LoVo (cell line): ENCODE data around the gene MRNIP.
A peak's percentile ranks its signal among the peaks of the same experiment; 100 is the strongest.
"Not testable (repeated sequence)": the region's sequence is repeated elsewhere in the genome, so short reads cannot be mapped to it uniquely, and the experiment has no call there.

Experiments used
- DNase-seq: peaks from one replicate; pipeline ENCODE4 v3.0.0-alpha.2; 2016; ENCODE audit warnings: low spot score

Gene MRNIP

GRCh38 chr5:179839328-179840256 lies 19.0 kb downstream of the MRNIP start:
- DNase-seq = no peak

DNA sequence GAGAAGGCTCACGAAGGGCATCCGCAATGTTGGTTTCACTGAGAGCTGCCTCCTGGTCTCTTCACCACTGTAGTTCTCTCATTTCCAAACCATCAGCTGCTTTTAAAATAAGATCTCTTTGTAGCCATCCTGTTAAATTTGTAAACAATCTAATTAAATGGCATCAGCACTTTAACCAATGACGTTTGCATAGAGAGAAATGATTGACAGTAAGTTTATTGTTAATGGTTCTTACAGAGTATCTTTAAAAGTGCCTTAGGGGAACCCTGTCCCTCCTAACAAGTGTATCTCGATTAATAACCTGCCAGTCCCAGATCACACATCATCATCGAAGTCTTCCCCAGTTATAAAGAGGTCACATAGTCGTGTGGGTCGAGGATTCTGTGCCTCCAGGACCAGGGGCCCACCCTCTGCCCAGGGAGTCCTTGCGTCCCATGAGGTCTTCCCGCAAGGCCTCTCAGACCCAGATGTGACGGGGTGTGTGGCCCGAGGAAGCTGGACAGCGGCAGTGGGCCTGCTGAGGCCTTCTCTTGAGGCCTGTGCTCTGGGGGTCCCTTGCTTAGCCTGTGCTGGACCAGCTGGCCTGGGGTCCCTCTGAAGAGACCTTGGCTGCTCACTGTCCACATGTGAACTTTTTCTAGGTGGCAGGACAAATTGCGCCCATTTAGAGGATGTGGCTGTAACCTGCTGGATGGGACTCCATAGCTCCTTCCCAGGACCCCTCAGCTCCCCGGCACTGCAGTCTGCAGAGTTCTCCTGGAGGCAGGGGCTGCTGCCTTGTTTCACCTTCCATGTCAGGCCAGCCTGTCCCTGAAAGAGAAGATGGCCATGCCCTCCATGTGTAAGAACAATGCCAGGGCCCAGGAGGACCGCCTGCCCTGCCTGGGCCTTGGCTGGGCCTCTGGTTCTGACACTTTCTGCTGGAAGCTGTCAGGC lies 21.3 kb downstream of the MRNIP start:
- DNase-seq = no peak

DNA sequence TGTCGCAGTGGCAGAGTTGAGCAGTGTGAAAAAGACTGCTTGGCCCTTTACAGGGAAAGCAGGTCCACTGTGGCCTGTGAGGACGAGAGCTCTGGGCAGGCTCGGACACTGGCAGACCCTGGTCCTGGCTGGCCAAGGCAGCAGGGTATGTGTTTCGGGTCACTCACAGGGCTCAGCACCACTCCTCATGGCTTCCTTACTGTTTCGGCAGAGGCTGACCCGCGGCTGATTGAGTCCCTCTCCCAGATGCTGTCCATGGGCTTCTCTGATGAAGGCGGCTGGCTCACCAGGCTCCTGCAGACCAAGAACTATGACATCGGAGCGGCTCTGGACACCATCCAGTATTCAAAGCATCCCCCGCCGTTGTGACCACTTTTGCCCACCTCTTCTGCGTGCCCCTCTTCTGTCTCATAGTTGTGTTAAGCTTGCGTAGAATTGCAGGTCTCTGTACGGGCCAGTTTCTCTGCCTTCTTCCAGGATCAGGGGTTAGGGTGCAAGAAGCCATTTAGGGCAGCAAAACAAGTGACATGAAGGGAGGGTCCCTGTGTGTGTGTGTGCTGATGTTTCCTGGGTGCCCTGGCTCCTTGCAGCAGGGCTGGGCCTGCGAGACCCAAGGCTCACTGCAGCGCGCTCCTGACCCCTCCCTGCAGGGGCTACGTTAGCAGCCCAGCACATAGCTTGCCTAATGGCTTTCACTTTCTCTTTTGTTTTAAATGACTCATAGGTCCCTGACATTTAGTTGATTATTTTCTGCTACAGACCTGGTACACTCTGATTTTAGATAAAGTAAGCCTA lies 22.2 kb downstream of the MRNIP start:
- no peak for DNase-seq

DNA sequence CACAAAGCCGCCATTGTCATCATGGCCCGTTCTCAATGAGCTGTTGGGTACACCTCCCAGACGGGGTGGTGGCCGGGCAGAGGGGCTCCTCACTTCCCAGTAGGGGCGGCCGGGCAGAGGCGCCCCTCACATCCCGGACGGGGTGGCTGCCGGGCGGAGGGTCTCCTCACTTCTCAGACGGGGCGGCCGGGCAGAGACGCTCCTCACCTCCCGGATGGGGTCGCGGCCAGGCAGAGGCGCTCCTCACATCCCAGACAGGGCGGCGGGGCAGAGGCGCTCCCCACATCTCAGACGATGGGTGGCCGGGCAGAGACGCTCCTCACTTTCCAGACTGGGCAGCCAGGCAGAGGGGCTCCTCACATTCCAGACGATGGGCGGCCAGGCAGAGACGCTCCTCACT lies 23.7 kb downstream of the MRNIP start:
- not testable (repeated sequence) for DNase-seq

DNA sequence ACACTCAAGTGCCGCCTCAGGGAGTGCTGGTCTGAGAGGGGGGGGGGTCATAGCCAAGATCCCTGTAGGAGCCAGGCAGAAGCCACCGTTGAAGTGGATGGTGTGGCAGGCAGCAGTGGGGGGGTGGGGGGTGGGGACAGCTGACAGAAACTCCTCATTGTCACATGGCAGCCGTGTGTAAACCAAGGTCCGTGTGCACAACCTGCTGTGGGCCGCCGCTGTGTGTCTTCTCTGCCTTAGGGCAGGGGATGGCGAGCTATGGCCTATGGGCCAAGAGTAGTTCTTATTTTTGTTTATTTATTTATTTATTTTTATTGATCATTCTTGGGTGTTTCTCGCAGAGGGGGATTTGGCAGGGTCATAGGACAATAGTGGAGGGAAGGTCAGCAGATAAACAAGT lies 24.5 kb downstream of the MRNIP start:
- DNase-seq = no peak

DNA sequence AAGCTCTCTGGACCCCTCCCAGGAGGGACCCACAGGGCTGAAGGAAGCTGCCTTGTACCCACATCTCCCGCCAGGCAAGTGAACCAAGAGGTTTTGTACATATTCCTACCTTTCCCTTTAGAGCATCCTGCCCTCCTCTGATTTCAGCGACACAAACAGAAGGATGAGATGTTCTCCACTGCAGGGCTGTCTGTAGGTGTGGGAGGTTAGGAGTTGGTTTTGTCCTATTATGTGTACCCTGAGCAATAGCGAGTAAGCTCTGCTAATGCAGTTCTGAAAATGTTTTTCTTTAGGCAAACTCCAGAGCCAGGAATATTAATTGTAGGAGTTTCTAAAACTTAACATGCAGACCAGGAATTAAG lies 24.9 kb downstream of the MRNIP start:
- DNase-seq = no peak

DNA sequence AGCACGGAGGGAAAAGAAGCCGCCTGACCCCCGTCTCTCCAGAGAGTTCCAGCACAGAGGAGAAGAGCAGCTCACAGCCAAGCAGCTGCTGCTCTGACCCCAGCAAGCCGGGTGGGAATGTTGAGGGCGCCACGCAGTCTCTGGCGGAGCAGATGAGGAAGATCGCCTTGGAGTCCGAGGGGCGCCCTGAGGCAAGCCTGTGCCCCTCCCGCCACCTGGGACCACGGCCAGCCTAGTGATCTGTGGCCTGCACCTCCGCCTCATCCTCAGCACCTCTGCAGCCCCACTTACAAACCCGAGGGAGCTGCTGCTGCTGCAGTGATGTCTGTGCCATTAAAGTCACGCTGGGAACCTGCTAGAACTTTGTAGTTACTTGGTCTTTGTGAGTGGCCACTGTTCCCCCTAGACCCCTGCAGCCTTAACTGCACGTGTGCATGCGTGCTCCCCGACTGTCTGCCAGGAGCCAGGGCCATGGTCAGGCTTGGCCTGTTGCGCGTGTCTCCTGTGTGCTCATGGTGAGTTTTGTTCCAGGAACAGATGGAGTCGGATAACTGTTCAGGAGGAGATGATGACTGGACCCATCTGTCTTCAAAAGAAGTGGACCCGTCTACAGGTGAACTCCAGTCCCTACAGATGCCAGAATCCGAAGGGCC lies 25.4 kb downstream of the MRNIP start:
- DNase-seq = no peak

- no peak for DNase-seq
These were observed 26.4 kb downstream of the MRNIP start for GRCh38 chr5:179832039-179832745.

DNA sequence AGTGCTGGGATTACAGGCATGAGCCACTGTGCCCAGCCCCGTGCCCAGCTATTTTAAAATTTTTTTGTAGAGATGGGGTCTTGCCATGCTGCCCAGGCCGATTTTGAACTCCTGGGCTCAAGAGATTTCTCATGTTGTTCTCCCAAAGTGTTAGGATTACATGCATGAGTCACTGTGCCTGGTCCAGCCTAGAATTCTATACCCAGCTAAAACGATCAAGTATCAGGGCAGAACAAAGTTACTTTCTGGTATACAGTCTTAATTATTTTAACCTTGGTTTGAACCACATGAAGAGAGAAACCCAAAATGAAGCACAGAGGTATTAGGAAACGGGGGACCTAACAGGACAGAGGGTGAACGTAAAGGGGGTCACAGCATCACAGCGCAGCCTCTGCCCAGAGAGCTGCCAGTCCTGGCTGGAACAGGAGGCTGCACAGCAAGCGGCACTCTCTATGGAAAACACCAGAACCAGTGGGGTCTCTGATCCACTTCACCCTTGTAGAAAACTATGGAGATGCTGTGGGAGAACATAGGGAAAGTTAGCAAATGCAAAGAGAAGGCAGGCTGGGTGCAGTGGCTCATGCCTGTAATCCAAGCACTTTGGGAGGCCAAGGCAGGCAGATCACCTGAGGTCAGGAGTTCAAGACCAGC lies 27.7 kb downstream of the MRNIP start:
- DNase-seq = no peak

DNA sequence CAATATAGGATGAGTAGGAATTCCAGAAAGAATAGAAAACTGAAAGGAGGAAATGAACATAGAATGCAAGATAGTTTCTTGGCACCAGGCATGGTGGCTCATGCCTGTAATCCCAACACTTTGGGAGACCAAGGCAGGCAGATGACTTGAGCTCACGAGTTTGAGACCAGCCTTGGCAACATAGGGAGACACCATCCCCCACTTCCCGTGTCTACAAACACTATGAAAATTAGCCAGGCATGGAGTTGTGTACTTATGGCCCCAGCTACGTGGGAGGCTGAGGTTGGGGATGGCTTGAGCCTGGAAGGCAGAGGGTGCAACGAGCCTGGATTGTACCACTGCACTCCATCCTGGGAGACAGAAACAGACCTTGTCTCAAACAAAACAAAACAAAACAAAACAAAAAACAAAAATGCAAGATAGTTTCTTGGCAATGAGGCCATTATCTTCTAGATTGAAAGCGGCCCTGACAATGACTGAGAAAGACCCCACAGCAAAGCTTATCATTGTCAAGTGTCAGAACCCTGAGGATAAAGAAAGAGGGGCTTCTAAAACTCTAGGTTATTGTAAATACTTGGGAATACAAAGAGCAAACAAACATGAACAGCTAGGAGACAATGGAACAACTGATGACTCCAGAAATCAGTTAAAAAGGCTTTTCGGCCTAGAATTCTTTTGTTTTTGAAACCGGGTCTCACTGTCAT lies 28.7 kb downstream of the MRNIP start:
- DNase-seq = no peak

DNA sequence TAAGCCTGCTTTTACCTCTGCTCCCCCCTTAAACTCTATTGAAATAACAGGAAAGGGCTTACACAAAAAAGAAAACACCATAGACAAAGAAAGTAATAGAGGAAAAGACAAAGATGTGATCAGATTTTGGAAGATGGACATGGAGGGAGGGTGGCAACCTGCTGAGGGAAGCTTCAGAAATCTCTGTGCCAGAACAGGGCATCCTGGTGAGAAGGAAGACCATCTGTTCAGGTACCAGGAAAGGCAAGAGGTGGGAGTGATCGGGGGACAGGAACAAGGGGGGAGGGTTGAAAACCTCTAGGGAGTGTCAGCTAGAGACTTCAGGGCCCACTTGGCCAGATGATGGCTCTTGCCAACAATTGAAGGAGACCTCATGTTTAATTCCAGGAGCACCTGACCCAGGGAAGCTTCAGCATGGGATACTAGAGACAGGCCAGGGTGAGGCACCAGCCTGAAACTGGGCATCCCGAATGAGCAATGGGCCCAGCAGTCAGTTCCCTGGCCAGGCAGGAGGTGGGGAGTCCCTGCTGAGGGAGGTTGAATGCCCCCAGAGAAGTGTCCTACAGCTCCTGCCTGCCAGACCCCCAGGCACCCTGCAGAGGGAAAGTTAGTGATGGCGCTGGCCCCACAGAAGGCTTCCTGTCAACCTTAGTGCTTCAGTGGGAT lies 29.7 kb downstream of the MRNIP start:
- no peak for DNase-seq

DNA sequence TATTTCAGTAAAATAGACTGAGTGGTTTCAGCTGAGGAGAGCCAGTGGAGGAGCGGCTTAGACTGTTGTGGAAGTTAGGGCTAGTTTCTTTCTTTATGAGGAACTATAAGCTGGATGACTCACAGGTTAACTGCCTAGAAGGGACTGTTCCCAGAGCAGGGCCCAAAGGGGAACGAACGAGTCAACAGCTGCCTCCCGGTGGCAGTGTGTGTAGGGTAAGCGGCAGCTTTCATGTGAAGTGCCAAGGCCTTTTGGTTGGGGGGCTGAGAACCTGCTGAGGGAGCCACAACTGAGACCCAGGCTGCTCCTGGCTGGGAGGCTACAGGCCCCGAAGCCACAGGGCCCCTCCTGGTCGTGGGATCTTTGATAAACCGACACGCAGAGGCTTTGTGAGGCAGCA lies 30.9 kb downstream of the MRNIP start:
- DNase-seq = no peak

DNA sequence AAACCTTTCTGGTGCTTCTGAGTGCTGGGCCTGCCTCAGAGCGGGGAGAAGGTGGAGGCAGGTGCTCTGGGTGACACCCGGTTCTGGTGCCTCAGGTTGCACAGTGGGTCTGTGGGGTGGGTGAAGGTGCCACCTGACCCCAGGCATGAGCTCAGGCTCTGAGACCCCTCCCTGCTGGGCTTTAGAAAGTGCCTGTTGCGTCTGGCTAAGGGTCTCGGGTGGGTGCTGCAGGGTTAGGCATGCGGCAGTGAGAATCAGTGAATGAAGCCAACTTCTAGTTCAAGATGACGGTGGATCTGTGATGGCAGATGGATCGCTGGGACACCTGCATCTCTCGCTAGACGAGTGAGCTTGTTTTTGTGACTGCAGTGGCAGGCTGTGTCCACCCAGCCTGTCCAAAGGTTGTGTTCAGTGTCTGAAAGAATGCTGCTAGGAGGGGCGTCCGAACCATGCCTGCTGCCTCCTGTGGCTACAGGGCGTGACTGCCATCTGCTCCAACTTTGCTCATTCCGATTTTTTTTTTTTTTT lies 32.9 kb downstream of the MRNIP start:
- no peak for DNase-seq

DNA sequence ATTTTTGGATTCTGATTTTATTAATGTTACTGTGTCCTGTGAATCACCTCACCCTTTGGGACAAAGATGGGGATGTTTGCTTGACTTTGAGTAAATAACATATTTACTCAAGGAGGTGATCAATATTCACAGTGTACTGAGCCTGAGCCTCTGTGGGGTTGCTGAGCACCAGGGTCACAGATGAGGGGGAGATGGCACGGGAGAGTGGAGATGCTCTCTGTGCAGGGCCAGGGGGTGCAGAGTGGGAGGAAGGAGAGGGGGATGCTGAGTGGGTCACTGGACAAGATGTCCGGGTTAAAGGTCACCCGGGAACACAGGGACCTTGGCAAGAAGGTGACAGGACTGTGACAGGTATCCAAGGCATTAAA lies 33.9 kb downstream of the MRNIP start:
- no peak for DNase-seq

- DNase-seq = no peak
These were observed 34.5 kb downstream of the MRNIP start for GRCh38 chr5:179823937-179824744.

DNA sequence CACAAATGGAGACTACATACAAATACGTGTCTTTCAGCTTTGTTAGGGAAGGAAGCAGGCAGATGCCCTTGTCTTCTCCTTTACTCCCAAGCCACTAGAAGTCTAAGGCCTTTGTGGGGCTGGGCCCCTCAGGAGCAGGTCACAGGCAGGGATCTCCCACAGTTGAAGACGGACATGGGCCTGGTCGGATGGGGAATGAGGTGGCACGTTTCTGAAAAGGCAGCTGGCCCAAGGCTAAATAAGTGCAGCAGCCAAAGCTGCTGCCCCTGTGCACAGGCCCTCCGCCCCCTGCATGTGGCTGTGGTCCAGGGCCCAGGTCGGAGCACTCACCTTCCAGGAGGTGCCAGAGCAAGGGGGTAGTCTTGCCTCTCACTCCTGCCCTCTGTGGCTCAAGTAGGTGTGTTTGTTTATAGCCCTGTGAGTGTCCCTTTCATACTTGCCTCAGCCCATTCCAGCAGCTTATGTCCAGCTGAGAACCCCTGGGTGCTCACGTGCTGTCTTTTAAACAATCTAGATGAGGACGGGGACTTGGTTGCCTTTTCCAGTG lies 36.1 kb downstream of the MRNIP start:
- DNase-seq = no peak

DNA sequence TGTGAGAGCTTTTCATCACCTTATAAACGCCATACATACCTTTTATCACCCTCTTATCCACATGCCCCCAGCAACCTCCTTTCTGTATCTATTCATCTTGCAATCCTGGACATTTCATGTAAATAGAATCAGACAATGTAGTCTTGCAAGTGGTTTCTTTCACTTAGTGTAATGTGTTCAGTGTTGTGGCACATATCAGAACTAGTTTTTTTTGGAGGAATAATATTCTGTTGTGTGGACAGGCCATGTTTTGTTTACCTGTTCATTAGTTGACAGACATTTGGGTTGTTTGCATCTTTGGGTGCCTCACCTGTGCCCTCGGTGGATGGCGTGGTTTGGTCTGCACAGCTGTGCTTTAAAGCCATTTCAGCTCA lies 36.6 kb downstream of the MRNIP start:
- DNase-seq = peak; percentile 36
